Measurements from ENCODE around the gene NUB1. TPM values are rescaled to one million over a fixed set of nuclear protein-coding genes. Genes with fewer than 3 reads are reported as not detected.

Gene NUB1
- total RNA-seq, 4 donors from 2014 or later, result 40.1 to 48.3 (median 47.5) TPM

DNA sequence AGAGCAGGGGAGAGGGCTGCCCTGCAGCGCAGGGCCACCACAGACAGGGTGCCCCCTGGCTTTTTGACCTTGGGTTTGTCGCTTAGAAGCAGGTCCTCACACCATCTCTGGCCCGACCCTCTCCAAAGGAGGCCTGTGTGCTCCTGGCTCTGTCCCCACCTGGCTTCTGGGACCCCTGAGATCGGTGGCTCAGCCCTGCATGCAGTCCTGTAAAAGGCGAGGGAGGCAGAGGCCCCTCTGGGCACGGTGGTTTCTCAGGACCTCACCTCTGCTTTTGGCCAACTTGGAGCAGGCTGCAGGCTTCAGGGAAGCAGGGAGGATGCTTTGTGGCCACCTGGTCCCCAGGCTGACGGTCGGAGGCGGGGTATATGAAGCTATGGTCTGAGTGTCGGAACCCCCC lies 46.8 kb downstream of the NUB1 start:
- DNase-seq (ENCODE audit: low spot score in 2 of 2), result no peak
- TF ChIP-seq, protein P1, sequence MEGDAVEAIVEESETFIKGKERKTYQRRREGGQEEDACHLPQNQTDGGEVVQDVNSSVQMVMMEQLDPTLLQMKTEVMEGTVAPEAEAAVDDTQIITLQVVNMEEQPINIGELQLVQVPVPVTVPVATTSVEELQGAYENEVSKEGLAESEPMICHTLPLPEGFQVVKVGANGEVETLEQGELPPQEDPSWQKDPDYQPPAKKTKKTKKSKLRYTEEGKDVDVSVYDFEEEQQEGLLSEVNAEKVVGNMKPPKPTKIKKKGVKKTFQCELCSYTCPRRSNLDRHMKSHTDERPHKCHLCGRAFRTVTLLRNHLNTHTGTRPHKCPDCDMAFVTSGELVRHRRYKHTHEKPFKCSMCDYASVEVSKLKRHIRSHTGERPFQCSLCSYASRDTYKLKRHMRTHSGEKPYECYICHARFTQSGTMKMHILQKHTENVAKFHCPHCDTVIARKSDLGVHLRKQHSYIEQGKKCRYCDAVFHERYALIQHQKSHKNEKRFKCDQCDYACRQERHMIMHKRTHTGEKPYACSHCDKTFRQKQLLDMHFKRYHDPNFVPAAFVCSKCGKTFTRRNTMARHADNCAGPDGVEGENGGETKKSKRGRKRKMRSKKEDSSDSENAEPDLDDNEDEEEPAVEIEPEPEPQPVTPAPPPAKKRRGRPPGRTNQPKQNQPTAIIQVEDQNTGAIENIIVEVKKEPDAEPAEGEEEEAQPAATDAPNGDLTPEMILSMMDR (IDR thresholded peaks at IDR 0.05), result no peak
- no peak for TF ChIP-seq POLR2A (IDR thresholded peaks at IDR 0.05)
- intact Hi-C loops (cut with DNase I; ENCODE audit: low total_unique reads), result no loop called here
- no peak overlapping the region for H3K4me3 ChIP-seq (ENCODE audit: low read depth, poor library complexity, severe bottlenecking)
- WGBS, 2 donors, result 91 to 99% methylated on average over 10 of the region's 10 CpGs

DNA sequence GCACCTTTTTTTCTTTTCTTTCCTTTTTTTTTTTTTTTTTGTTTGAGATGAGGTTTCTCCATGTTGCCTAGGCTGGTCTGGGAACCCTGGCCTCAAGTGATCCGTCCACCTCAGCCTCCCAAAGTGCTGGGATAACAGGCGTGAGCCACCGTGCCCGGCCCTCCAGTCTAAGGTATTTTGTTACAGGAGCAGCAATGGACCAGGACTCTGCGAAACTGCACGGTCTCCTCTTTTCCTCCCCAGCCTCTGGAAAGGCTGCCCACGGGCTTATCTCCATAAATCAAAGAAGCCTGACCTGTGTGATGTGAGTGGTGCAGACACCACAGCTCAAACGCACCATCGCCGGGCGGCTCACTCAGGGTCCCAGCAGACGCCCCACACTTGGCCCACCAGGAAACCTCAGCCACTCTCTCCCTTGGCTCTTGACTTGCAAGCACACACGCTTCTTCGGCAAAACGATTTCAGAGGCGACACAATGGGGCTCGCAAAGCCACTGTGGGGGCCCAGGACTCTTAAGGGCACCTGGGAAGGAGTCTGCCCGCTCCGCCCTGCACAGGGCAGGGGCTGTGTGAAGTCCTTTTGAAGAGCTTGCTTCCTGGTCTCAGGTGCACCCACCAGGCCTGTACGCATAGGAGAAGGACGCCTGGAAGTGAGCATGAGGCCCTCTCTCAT lies 47.6 kb downstream of the NUB1 start:
- intact Hi-C loops (cut with DNase I; ENCODE audit: low total_unique reads), result no loop called here
- DNase-seq (ENCODE audit: low spot score in 2 of 2), result no peak
- TF ChIP-seq, protein P1 (IDR thresholded peaks at IDR 0.05), result no peak
- no peak for TF ChIP-seq POLR2A (IDR thresholded peaks at IDR 0.05)
- no peak overlapping the region for H3K4me3 ChIP-seq (ENCODE audit: low read depth, poor library complexity, severe bottlenecking)
- 92 to 94% methylated on average over 21 of the region's 21 CpGs for WGBS, 2 donors

GRCh38 chr7:151389768-151390597 lies 48.4 kb downstream of the NUB1 start:
- intact Hi-C loops (cut with DNase I; ENCODE audit: low total_unique reads), result no loop called here
- no peak overlapping the region for H3K4me3 ChIP-seq (ENCODE audit: low read depth, poor library complexity, severe bottlenecking)
- WGBS, 2 donors, result 80 to 88% methylated on average over 24 of the region's 24 CpGs
- no peak for DNase-seq (ENCODE audit: low spot score in 2 of 2)
- no peak for TF ChIP-seq POLR2A (IDR thresholded peaks at IDR 0.05)
- TF ChIP-seq, protein P1 (IDR thresholded peaks at IDR 0.05), result no peak

- H3K4me3 ChIP-seq (ENCODE audit: low read depth, poor library complexity, severe bottlenecking), result no peak overlapping the region
- WGBS, 2 donors, result 82 to 86% methylated on average over 25 of the region's 25 CpGs
- DNase-seq (ENCODE audit: low spot score in 2 of 2), result no peak
- TF ChIP-seq, protein P1 (IDR thresholded peaks at IDR 0.05), result no peak
- TF ChIP-seq POLR2A (IDR thresholded peaks at IDR 0.05), result no peak
- intact Hi-C loops (cut with DNase I; ENCODE audit: low total_unique reads), result no loop called here
These were observed 49.2 kb downstream of the NUB1 start for GRCh38 chr7:151390598-151391357.

DNA sequence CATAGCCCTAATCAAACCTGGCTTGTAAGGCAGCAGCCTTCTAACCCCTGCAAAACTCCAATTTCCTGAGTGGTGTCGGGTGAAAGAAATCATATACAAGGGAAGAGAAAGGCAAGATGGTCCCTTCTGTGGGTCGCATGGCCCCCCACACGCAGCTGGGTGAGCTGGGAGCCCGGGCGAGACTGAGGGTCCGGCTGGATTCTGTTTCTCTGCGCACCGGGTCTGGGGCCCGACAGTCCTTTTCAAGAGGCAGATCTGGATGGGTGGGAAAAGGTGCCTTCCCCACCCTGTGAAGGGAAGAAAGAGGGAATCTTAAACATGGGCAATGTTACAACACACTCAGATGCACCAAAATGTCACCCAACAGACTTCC lies 49.7 kb downstream of the NUB1 start:
- intact Hi-C loops (cut with DNase I; ENCODE audit: low total_unique reads), result no loop called here
- no peak overlapping the region for H3K4me3 ChIP-seq (ENCODE audit: low read depth, poor library complexity, severe bottlenecking)
- WGBS, 2 donors, result 91 to 94% methylated on average over 9 of the region's 9 CpGs
- no peak for DNase-seq (ENCODE audit: low spot score in 2 of 2)
- TF ChIP-seq, protein P1 (IDR thresholded peaks at IDR 0.05), result no peak
- TF ChIP-seq POLR2A (IDR thresholded peaks at IDR 0.05), result no peak
